HCT116 (cell line): ENCODE results near the gene SLC34A3.

ENCODE experiments used
- CBX3 ChIP-seq: IDR thresholded peaks from 2 replicates; pipeline ENCODE4 v1.6.1; 2012; ENCODE audit warnings: low read depth
- EGR1 ChIP-seq: IDR thresholded peaks from 2 replicates; pipeline ENCODE4 v1.6.1; 2012; ENCODE audit warnings: low read depth
- EZH2 ChIP-seq: fragments of 200-600 bp; sonication (generic); IDR thresholded peaks from 2 replicates; pipeline ENCODE4 v1.6.1; 2017; ENCODE audit warnings: antibody characterized with exemption, mixed run types
- EZH2phosphoT487 ChIP-seq: fragments of 200-600 bp; IDR thresholded peaks from 2 replicates; pipeline ENCODE4 v1.6.1; 2018; ENCODE audit warnings: antibody characterized with exemption, borderline replicate concordance
- POLR2A ChIP-seq: IDR thresholded peaks from 2 replicates; pipeline ENCODE4 v1.7.0; 2011; ENCODE audit warnings: borderline replicate concordance; ENCODE audit not compliant: insufficient read depth, insufficient read length; ENCODE audit errors: extremely low read depth
- POLR2AphosphoS5 ChIP-seq: IDR thresholded peaks from 2 replicates; pipeline ENCODE4 v1.6.1; 2011; ENCODE audit warnings: mild to moderate bottlenecking, low read depth, low read length, moderate library complexity
- ZNF274 ChIP-seq: fragments of 200-500 bp; sonication (Bioruptor generic); IDR thresholded peaks from 2 replicates; pipeline ENCODE4 v1.6.1; 2014; ENCODE audit warnings: mild to moderate bottlenecking, low read depth, low read length, inconsistent platforms
- TF ChIP-seq, protein P1 (sequence below): IDR thresholded peaks from 2 replicates; pipeline ENCODE4 v1.6.1; 2012
- TF ChIP-seq, protein P2 (sequence below), 3 experiments: fragments of 200-600 bp in 1 of 3; sonication (generic) in 1 of 3; IDR thresholded peaks in 2 of 3; conservative IDR thresholded peaks in 1 of 3; 2 replicates each; pipeline ENCODE4 v1.5.1; 2012 to 2017; ENCODE audit warnings: low read depth in 2 of 3, low read length in 2 of 3, antibody characterized with exemption in 1 of 3, borderline replicate concordance in 1 of 3, control low read depth in 1 of 3, mild to moderate bottlenecking in 1 of 3, mixed read lengths in 1 of 3, mixed run types in 1 of 3, moderate library complexity in 1 of 3; ENCODE audit not compliant: insufficient read depth in 1 of 3
- TF ChIP-seq, protein P3 (sequence below): IDR thresholded peaks from 2 replicates; pipeline ENCODE4 v1.6.1; 2012; ENCODE audit warnings: low read depth
- TF ChIP-seq, protein P4 (sequence below): IDR thresholded peaks from 2 replicates; pipeline ENCODE4 v1.6.1; 2011; ENCODE audit warnings: mild to moderate bottlenecking, low read length, moderate library complexity; ENCODE audit not compliant: insufficient replicate concordance; ENCODE audit errors: extremely low read depth
- TF ChIP-seq, protein P5 (sequence below): IDR thresholded peaks from 2 replicates; pipeline ENCODE4 v1.6.1; 2012

DNA sequence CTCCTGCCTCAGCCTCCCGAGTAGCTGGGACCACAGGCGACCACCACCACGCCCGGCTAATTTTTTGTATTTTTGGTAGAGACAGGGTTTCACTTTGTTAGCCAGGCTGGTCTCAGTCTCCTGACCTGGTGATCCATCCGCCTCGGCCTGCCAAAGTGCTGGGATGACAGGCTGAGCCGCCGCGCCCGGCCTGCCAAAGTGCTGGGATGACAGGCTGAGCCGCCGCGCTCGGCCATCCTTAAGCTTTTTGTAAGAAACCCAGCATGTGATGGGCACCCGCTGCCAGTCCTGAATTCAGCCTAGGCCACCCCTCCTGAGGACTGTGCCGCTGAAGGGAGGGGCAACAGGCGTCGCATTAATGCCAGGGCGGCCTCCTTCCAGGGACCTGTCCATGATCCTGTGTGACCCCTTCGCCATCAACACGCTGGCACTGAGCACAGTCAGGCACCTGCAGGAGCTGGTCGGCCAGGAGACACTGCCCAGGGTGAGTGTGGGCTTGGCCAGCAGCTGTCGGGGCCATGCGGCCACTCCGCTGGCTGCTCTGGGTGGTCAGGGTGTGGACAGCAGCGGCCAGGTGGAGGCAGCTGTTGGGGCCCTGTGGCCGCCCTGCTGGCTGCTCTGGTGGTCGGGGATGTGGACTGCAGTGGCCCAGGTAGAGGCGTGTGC, 34.9 kb downstream of the SLC34A3 start:
- TF ChIP-seq, protein P1, sequence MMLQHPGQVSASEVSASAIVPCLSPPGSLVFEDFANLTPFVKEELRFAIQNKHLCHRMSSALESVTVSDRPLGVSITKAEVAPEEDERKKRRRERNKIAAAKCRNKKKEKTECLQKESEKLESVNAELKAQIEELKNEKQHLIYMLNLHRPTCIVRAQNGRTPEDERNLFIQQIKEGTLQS: no peak
- no peak for TF ChIP-seq POLR2A
- TF ChIP-seq, protein P2, sequence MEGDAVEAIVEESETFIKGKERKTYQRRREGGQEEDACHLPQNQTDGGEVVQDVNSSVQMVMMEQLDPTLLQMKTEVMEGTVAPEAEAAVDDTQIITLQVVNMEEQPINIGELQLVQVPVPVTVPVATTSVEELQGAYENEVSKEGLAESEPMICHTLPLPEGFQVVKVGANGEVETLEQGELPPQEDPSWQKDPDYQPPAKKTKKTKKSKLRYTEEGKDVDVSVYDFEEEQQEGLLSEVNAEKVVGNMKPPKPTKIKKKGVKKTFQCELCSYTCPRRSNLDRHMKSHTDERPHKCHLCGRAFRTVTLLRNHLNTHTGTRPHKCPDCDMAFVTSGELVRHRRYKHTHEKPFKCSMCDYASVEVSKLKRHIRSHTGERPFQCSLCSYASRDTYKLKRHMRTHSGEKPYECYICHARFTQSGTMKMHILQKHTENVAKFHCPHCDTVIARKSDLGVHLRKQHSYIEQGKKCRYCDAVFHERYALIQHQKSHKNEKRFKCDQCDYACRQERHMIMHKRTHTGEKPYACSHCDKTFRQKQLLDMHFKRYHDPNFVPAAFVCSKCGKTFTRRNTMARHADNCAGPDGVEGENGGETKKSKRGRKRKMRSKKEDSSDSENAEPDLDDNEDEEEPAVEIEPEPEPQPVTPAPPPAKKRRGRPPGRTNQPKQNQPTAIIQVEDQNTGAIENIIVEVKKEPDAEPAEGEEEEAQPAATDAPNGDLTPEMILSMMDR (IDR thresholded peaks at IDR 0.05 in 2 of 3, conservative IDR thresholded peaks at IDR 0.05 in 1 of 3; ENCODE audit: borderline replicate concordance in 1 of 3, insufficient read depth in 1 of 3, low read depth in 2 of 3, low read length in 2 of 3): no peak
- TF ChIP-seq, protein P3, sequence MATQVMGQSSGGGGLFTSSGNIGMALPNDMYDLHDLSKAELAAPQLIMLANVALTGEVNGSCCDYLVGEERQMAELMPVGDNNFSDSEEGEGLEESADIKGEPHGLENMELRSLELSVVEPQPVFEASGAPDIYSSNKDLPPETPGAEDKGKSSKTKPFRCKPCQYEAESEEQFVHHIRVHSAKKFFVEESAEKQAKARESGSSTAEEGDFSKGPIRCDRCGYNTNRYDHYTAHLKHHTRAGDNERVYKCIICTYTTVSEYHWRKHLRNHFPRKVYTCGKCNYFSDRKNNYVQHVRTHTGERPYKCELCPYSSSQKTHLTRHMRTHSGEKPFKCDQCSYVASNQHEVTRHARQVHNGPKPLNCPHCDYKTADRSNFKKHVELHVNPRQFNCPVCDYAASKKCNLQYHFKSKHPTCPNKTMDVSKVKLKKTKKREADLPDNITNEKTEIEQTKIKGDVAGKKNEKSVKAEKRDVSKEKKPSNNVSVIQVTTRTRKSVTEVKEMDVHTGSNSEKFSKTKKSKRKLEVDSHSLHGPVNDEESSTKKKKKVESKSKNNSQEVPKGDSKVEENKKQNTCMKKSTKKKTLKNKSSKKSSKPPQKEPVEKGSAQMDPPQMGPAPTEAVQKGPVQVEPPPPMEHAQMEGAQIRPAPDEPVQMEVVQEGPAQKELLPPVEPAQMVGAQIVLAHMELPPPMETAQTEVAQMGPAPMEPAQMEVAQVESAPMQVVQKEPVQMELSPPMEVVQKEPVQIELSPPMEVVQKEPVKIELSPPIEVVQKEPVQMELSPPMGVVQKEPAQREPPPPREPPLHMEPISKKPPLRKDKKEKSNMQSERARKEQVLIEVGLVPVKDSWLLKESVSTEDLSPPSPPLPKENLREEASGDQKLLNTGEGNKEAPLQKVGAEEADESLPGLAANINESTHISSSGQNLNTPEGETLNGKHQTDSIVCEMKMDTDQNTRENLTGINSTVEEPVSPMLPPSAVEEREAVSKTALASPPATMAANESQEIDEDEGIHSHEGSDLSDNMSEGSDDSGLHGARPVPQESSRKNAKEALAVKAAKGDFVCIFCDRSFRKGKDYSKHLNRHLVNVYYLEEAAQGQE: no peak
- TF ChIP-seq, protein P4, sequence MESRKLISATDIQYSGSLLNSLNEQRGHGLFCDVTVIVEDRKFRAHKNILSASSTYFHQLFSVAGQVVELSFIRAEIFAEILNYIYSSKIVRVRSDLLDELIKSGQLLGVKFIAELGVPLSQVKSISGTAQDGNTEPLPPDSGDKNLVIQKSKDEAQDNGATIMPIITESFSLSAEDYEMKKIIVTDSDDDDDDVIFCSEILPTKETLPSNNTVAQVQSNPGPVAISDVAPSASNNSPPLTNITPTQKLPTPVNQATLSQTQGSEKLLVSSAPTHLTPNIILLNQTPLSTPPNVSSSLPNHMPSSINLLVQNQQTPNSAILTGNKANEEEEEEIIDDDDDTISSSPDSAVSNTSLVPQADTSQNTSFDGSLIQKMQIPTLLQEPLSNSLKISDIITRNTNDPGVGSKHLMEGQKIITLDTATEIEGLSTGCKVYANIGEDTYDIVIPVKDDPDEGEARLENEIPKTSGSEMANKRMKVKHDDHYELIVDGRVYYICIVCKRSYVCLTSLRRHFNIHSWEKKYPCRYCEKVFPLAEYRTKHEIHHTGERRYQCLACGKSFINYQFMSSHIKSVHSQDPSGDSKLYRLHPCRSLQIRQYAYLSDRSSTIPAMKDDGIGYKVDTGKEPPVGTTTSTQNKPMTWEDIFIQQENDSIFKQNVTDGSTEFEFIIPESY: no peak
- TF ChIP-seq POLR2AphosphoS5: no peak
- no peak for TF ChIP-seq EZH2
- TF ChIP-seq, protein P5, sequence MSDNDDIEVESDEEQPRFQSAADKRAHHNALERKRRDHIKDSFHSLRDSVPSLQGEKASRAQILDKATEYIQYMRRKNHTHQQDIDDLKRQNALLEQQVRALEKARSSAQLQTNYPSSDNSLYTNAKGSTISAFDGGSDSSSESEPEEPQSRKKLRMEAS: no peak
- TF ChIP-seq EZH2phosphoT487: no peak
- no peak for TF ChIP-seq CBX3
- no peak for TF ChIP-seq EGR1
- no peak for TF ChIP-seq ZNF274
